Fibroblast of peridontal ligament (primary cell): ENCODE data around the gene USP2.
A peak's percentile ranks its signal among the peaks of the same experiment; 100 is the strongest.

Experiments
- DNase-seq: peaks from one replicate; pipeline ENCODE4 v3.0.0-alpha.2; 2010; ENCODE audit errors: extremely low read depth

USP2 gene

GRCh38 chr11:119323532-119324033, 57.9 kb downstream of the USP2 start:
- DNase-seq: peak; percentile 78

DNA sequence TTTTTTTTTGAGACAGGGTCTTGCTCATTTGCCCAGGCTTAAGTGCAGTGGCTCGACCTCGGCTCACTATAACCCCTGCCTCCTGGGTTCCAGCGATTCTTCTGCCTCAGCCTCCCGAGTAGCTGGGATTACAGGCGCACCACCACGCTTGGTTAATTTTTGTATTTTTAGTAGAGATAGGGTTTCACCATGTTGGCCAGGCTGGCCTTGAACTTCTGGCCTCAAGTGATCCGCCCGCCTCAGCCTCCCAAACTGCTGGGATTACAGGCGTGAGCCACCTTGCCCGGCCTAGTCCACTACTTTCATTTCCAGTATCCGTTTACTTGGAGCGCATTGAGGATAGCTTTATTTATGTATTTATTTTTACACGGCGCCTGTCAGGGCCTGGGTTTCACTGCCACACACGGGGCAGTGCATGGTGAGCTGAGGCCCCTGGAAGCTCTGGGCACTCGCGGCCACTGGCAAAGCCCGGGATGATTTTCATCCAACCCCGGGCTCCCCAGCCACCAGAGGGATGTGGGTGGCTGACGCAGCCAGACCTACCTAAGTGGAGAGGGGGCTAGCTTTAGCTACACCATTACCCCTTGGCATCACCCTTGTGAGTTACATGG, 58.5 kb downstream of the USP2 start:
- no peak for DNase-seq

DNA sequence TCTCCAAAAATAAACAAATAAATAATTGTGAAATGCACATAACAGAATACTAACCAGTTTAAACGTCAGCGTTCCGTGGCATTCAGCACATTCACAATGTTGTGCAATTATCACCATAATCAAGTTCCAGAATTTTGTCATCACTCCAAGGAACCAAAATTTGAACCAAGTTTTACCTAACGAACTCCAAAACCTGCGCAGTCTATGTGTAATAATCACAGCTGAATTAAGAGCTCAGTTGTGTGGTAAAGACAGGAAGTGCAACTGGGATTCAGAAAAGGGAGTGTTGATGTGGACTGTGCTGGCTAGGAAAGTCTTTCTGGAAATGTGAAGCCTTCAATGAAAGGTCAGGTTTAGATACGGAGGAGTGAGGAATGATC, 59.1 kb downstream of the USP2 start:
- peak; percentile 35 for DNase-seq

GRCh38 chr11:119320776-119321524, 60.5 kb downstream of the USP2 start:
- peak; percentile 45 for DNase-seq

- DNase-seq: no peak
Observed at GRCh38 chr11:119320240-119320775, 61.2 kb downstream of the USP2 start.

GRCh38 chr11:119319700-119320239, 61.7 kb downstream of the USP2 start:
- no peak for DNase-seq

DNA sequence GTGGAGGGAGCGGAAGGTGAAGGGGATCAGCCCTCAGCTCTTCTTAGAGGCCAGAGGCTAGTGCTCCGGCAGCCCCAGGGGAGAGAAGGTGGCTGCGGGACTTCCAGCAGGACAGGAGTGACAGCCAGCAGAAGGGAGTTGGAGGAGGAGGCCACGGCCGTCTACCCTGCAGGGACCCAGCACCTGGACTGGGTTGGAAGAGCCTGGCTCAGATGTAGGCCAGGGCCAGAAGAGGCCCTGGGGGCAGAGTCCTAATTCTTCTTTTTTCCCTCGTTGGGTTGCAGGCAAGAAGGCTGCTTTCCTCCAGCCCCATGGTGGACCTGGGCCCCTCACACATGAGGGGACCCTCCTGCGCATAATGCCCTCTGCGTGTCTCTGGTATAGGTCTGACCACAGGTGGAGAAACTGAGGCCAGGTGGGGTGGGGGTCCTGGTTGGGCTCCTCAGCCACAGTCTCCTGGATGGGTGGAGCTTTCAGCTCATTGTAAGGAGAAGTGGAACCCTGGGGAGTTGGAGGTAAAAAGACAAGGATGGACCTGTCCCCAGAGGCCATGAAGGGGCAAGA, 62.3 kb downstream of the USP2 start:
- no peak for DNase-seq

- DNase-seq: peak; percentile 56
Observed at GRCh38 chr11:119318240-119319135, 63.0 kb downstream of the USP2 start.

DNA sequence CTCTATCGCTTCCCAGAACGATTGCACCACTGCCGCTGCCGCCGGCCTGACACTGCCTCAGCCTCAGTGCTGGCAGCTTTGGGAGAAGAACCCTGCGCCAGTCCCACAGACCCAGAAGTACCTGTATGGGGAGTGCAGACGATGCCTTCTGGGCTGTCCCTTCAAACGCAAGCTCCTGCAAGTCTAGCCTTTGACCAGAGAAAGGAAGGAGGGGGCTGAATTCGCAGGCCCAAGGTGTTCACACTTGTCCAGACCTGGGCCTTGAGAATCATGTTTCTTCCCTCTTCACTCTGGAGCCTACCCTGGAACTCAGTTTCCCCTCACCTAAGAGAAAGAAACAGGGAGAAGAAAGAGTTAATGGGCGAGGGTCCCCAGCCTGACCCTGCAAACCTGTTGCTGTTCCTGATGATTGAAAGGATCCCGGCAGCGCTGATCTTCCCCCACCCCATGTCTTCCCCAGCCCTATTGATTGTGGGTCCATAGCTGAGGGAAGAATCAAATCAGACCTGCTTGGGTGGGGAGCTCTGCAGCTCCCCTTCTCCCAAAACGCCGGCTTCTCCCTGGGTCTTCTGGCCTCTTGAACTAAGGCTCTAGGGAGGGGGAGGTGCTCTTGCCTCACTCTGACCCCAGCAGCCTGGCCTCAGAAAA, 63.8 kb downstream of the USP2 start:
- DNase-seq: no peak

DNA sequence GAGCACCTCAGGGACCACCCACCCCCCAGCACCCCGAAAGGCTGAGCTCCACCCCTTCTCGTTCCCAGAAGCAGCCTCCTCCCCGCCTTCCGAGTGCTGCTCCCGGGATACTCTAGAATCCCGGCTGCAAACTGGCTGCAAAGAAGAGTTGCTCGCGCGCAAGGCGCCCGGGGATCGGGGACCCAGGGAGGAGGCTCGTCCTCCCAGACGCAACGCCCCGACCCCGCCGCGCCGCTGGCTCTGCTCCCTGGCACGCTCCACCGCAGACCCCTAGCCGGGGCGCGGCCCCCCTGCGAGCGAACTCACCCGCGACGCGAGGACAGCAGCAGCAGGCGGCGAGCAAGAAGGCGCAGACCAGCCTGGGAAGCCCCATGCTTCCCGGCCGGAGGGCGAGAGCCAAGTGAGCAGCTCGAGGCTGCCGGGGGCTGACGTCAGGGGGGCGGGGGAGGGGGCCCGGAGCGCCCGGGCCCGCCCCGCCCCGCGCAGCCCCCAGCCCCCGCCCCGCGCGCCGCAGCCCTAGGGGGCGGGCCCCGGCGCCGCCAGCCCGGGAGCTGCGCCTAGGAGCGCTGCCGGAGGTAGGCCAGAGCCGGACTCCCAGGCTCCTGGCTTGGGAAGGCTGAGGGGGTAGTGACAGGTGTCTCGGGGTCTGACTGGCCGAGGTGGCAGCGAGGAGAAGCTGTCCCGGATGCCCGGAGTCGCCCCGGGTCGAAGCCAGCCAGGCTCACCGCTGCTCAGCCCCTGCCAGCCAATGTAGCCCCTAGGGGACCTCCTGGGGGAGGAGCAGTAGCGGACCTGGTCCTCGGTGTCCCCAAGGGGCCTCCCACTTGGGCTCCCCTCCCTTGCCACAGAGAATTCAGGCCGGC, 64.5 kb downstream of the USP2 start, which contains the start of gene MCAM:
Gene MCAM, minus strand, starts transcription at position 402 of the 863 bp plus-strand sequence. Its CDS starts 29 bp downstream, at position 373.
- no peak for DNase-seq

- DNase-seq: no peak
Observed at GRCh38 chr11:119316016-119316728, 65.3 kb downstream of the USP2 start.

GRCh38 chr11:119315131-119316015, 66.1 kb downstream of the USP2 start:
- no peak for DNase-seq

- DNase-seq: no peak
Observed at GRCh38 chr11:119314726-119315125, 66.8 kb downstream of the USP2 start.

- DNase-seq: no peak
Observed at GRCh38 chr11:119310682-119311052, 70.8 kb downstream of the USP2 start.

GRCh38 chr11:119309953-119310681, 71.4 kb downstream of the USP2 start:
- DNase-seq: no peak

GRCh38 chr11:119309411-119309810, 72.1 kb downstream of the USP2 start:
- DNase-seq: no peak

DNA sequence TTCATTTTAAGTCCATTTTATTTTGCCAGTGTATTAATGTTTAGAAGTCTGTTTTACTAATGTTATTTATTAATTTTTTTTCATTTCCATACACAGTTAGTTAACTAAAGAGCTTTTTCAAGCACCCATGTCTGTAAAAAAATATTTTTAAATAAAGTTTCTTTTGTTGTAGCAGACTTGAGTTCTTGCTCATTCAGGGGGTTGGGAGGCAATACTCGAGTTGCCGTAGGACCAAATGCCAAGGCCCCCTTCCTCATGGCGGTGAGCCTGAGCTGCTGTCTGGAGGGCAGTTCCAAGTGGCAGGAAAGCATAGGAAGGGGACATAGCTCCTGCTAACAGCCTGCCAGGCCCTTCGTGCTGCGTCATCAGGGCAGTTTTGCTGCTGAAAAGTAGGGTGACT, 73.5 kb downstream of the USP2 start:
- DNase-seq: no peak

GRCh38 chr11:119307219-119307618, 74.3 kb downstream of the USP2 start:
- DNase-seq: no peak
